ENCODE data around the gene CSNK1G3.

Gene CSNK1G3

GRCh38 chr5:123514615-123515355 lies 2.8 kb downstream of the CSNK1G3 start:
- DNase-seq: no peak

GRCh38 chr5:123515904-123516303 lies 3.9 kb downstream of the CSNK1G3 start:
- DNase-seq: no peak

- no peak for DNase-seq
Measured at GRCh38 chr5:123517476-123517875, 5.5 kb downstream of the CSNK1G3 start.

GRCh38 chr5:123518111-123518510 lies 6.1 kb downstream of the CSNK1G3 start:
- DNase-seq: no peak

- no peak for DNase-seq
Measured at GRCh38 chr5:123520677-123521247, 8.8 kb downstream of the CSNK1G3 start.

- DNase-seq: no peak
Measured at GRCh38 chr5:123524146-123524545, 12.2 kb downstream of the CSNK1G3 start.

GRCh38 chr5:123527190-123527589 lies 15.2 kb downstream of the CSNK1G3 start:
- DNase-seq: no peak

GRCh38 chr5:123528065-123528464 lies 16.1 kb downstream of the CSNK1G3 start:
- no peak for DNase-seq

- DNase-seq: no peak
Measured at GRCh38 chr5:123528878-123529277, 16.9 kb downstream of the CSNK1G3 start.

GRCh38 chr5:123530728-123531127 lies 18.8 kb downstream of the CSNK1G3 start:
- no peak for DNase-seq

- DNase-seq: no peak
Measured at GRCh38 chr5:123535648-123536047, 23.7 kb downstream of the CSNK1G3 start.

GRCh38 chr5:123537256-123537655 lies 25.3 kb downstream of the CSNK1G3 start:
- no peak for DNase-seq

- peak; percentile 21 for DNase-seq
Measured at GRCh38 chr5:123537845-123538244, 25.9 kb downstream of the CSNK1G3 start.

GRCh38 chr5:123538670-123539459 lies 26.9 kb downstream of the CSNK1G3 start:
- no peak for DNase-seq

GRCh38 chr5:123540534-123540933 lies 28.6 kb downstream of the CSNK1G3 start:
- no peak for DNase-seq

GRCh38 chr5:123543438-123543837 lies 31.5 kb downstream of the CSNK1G3 start:
- no peak for DNase-seq

GRCh38 chr5:123545506-123545905 lies 33.5 kb downstream of the CSNK1G3 start:
- DNase-seq: no peak

GRCh38 chr5:123546657-123547056 lies 34.7 kb downstream of the CSNK1G3 start:
- no peak for DNase-seq

- DNase-seq: no peak
Measured at GRCh38 chr5:123549256-123549904, 37.4 kb downstream of the CSNK1G3 start.

GRCh38 chr5:123554601-123555000 lies 42.6 kb downstream of the CSNK1G3 start:
- no peak for DNase-seq

GRCh38 chr5:123557907-123558306 lies 45.9 kb downstream of the CSNK1G3 start:
- no peak for DNase-seq

GRCh38 chr5:123558762-123559433 lies 46.9 kb downstream of the CSNK1G3 start:
- DNase-seq: no peak

GRCh38 chr5:123559434-123559775 lies 47.4 kb downstream of the CSNK1G3 start:
- DNase-seq: no peak

All from NCI-H1105 (cell line).